ENCODE measurements around the gene CHRD. TPM values are rescaled to one million over a fixed set of nuclear protein-coding genes. Genes with fewer than 3 reads are reported as not detected.

The CHRD gene
- total RNA-seq, 1 donor from 2014 or later: 27.0 TPM

DNA sequence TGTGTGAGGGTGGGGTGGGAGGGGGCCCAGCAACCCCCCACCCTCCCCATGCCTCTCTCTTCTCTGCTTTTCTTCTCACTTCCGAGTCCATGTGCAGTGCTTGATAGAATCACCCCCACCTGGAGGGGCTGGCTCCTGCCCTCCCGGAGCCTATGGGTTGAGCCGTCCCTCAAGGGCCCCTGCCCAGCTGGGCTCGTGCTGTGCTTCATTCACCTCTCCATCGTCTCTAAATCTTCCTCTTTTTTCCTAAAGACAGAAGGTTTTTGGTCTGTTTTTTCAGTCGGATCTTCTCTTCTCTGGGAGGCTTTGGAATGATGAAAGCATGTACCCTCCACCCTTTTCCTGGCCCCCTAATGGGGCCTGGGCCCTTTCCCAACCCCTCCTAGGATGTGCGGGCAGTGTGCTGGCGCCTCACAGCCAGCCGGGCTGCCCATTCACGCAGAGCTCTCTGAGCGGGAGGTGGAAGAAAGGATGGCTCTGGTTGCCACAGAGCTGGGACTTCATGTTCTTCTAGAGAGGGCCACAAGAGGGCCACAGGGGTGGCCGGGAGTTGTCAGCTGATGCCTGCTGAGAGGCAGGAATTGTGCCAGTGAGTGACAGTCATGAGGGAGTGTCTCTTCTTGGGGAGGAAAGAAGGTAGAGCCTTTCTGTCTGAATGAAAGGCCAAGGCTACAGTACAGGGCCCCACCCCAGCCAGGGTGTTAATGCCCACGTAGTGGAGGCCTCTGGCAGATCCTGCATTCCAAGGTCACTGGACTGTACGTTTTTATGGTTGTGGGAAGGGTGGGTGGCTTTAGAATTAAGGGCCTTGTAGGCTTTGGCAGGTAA, 34.3 kb upstream of the CHRD start:
- intact Hi-C loops (cut with DNase I): no loop called here
- peak; percentile 68 for ATAC-seq
- no peak for DNase-seq (ENCODE audit: low spot score)

DNA sequence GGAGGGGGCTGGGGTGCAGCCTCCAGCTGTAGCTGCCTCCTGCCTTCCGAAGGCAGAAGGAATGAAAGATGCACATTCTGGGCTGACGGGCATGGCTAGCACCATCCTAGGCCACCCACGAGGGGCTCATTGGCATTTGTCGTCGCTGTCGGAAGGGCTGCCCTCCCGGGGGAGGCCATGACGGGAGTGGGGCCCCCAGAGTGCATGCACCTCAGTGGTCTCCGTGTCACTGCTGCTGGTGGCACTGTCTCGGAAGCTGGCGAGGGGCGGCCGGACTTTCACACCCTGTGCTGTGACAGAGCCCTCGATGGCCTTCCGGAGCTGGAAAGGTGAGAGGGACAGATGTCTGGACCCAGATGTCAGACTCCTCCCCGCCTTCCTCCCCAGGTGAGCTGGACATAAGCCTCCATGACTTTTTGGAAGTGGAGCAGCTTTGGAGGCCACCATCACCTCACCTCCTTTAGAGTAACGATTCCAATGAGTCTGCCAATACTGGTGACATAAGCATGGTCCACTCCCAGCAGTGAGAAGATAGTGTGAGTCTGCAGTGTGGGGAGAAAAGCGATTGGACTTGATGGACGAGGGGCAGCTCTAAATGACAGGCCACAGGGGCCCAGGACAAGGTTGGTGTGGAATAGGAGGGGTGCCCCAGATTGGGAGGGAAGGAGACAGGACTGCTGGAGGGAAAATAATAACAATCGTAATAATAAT, 33.2 kb upstream of the CHRD start:
- DNase-seq (ENCODE audit: low spot score) (no peak), ATAC-seq (no peak)
- intact Hi-C loops (cut with DNase I): no loop called here

DNA sequence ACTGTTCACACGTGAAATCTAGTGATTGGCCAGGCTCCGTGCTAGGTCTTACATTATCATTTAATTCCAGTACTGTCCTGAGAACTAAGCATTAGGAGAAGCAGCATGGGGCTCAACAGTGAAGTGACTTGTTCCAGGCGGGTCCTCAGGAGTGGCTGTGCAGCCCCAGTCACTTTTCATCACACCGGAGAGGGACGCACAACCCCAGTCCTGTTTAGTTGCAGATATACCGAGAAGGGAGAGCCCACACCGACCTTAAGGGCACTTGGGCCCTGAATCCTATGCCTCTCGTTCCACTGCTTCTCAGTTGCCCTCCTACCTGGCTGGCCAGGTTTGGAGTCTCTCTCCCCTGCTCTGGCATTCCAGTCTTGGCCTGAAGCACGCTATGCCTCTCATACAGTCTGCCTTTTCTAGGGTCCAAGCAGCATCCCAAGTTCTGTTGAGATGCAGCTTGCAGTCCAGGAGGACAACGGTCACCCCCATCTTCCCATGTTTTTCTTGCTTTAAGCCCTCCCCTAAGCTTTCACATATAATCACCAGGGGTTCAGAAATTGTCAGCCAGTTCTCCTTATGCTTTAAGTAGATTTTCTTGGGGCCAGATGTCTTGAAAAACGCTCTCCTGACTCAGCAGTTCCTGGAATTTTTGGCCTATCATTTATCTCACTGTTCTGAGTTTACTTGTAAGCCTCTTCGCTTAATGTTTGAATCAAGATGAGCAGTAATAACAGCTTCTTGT, 32.4 kb upstream of the CHRD start:
- DNase-seq (ENCODE audit: low spot score) (no peak), ATAC-seq (no peak)
- intact Hi-C loops (cut with DNase I): no loop called here

DNA sequence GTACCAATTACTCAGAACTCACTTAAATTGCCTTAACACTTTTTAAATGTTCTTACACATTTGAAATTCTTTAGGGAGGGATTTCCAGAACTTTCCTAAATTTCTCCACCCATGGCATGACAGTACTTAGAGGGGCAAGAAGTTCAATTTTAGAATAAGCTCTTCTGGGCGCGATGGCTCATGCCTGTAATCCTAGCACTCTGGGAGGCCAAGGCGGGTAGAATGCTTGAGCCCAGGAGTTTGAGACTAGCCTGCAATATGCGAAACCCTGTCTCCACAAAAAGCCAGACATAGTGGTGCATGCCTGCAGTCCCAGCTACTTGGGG, 31.8 kb upstream of the CHRD start:
- DNase-seq (ENCODE audit: low spot score): no peak
- no peak for ATAC-seq
- intact Hi-C loops (cut with DNase I): no loop called here

DNA sequence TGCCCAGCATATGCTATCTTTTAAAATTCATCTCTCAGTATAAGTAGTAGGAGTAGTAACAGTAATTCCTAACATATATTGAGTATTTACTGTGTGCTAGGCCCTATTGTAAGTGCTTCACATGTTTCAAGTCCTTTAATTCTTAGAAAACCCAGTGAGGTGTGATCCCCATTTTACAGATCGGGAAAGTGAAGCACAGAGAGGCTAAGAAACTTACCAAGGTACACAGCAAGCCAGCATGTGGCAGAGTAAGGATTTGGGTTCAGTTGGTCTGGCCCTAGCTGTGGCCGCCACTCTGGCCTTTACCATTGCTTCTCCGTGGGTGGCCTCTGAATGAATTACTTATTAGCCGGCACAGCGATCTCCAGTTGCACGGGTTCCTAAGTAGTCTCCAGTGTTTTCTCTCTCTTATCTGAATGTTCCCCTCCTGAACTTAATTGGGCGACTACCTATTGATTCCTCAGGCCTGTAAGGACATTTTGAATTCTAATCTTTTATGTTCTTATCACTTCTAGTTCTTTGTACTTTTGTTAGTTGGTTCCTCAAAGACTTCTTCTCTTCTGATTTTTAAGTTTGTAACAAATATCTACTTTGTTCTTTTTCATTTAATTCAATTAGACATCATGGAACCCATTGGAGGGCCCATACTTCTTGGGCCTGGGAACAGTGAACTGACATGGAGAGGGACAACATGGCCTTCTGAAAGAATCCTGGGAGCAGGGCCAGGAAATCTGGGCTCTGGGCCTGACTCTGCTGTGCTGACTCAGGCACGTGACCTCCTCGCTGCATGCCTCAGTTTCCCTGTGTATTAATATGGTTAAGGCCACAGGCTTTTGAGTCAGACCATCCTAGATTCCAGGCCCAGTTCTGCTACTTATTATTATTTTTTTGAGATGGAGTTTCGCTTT, 30.0 kb upstream of the CHRD start:
- intact Hi-C loops (cut with DNase I): no loop called here
- no peak for ATAC-seq
- DNase-seq (ENCODE audit: low spot score): no peak

DNA sequence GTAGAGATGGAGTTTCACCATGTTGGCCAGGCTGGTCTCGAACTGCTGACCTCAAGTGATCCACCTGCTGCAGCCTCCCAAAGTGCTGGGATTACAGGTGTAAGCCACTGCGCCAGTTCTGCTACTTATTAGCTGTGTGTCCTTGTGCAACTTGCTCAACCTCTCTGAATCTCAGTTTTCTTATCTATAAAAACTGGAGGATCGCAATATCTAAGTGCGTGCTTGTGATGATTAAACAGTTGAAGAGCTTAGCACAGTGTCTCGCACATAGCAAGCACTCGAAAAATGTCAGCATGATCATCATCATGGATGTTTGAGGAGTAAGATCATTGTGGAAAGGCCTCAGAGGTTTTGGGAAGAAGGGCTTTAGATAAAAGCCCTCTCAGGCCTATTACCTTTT, 29.2 kb upstream of the CHRD start:
- no peak for DNase-seq (ENCODE audit: low spot score)
- intact Hi-C loops (cut with DNase I): no loop called here

DNA sequence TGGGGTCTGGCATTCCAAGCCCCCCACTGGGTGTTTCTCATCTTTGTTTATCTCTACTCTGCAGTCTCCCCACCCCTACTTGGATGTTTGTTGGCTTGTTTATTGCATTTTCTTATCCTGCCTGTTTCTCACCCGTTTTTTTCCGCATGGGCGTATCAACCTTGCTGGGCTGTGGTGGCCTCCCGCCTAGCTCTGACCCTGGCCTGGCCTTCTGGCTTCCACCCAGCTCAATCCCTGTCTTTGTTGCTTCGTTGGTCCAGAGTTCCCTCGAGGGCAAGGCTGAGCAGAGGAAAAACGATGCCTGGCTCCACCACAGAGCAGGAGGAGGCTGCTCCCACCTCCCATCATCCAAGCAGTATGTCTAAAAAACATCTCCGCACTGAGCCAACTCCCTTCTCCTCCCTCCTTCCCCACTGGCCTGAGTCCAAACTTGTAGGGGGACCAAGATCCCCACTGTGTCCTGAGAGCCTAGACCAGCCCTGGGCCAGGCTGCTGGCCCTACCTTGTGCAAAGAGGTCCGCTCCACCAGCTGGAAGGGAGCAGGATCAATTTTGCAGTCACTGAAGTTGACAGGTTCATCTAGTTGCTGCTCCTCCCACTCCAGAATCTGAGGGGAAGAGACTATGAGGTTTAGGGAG, 28.2 kb upstream of the CHRD start:
- DNase-seq (ENCODE audit: low spot score) (no peak), ATAC-seq (peak; percentile 29)
- intact Hi-C loops (cut with DNase I): no loop called here

More for the DNA sequence above, 29.2 kb upstream of the CHRD start:
- ATAC-seq: no peak

DNA sequence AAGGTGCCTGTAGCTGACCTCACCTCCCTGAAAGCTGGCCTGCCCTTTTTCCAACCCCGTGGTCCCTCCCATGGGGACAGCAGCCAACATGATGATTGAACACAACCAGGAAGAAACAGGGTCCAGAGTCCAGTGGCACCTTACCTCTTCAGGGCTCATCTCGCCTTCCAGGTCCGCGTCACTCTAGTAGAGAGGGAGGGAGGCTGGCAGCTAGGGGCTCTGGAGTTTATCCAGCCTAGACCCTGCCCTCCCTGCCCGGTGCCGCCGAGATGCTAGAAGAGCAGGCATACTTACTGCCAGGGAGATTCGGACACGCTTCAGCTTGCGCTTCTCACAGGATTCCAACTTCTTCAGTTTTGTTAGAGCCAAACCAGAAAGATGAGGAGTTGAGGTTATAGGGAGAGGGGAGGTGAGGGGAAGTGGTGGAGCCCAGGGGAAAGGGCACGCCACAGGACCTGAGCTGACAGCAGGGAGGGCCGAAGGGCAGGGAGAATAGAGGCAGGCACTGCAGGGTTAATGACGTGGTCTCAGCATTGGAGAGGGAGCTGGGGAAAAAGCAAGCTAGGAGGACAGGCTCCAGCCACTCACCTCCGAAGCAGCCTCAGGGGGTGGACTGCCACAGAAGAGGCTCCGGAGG, 27.6 kb upstream of the CHRD start:
- intact Hi-C loops (cut with DNase I): no loop called here
- ATAC-seq (peak; percentile 16), DNase-seq (ENCODE audit: low spot score) (no peak)

DNA sequence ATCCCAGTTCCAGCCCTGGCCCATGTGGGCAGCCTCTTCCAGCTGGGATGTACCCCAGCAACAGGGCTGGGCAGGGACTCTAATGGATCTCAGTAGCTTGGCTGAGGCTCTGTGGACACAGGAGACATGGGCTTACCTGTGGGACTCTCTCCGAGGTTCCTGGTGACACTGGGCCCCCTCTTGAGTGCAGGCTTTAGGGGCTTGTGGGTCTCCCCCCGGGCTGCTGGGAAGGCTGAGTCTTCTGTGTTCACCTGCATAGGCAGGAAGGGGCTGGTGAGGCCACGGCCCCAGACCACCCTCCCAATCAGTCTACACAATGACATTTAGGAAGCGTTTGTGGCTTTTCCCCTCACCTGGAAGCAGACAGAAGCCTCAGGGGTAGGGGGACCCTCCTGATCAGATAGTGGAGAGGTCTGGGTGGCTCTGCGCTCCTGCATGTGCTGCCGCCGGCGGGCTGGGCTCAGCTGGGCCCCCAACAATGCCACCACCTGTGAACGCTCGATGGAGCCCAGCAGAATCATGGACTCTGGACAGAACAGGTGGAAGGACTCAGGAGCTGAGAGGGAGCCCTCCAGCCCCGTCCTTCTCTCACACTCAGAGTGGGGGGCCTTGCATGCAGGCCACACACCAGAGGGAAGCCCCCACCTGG, 26.8 kb upstream of the CHRD start:
- intact Hi-C loops (cut with DNase I): no loop called here
- DNase-seq (ENCODE audit: low spot score) (no peak), ATAC-seq (no peak)

DNA sequence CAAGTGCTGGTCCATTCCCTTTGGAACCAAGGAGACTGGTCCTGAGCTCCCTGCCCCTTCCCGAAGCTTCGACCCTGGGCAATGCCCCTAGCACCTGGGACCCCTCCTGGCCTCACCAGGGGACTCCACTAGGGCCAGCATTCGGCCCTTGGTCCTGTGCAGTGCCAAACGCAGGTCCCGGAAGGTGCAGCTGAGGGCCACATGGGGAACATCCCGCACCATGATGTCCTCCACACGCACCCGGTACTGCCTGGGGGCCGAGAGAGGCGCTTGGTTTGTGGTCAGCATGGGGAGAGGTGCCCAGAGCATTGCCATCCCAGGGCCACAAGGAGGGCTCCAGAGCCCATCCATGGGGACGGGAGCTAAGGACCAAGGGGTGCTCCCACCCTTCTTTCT, 26.3 kb upstream of the CHRD start:
- DNase-seq (ENCODE audit: low spot score): no peak
- intact Hi-C loops (cut with DNase I): no loop called here
- ATAC-seq: no peak

DNA sequence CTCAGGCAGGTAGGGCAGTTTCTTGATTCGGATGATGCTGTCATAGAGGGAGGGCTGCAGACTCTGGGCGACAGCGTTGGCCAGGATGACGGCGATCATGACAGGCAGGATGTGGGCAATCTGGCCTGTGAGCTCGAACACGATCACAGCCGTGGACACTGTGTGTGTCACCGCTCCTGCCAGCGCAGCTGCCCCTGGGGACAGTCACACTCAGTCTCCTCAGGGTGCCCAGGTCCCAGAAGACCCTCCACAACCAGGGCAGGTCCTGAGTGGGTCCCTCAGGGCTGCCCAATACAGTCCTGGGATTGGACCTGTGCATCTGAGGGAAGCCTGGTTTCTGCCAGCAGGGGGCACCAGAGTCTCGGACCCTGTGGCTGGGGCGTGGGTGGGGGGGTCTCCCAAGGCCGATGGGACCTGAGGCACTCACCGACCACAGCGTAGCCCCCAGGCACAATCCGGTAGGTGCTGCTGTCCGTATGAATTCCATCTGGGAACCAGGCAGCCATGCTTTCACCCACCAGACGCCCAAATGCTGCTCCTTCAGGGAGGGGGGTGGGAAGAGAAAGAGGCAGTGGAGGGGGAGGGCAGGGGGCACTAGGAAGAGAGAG, 25.6 kb upstream of the CHRD start:
- intact Hi-C loops (cut with DNase I): no loop called here
- ATAC-seq (peak; percentile 42), DNase-seq (ENCODE audit: low spot score) (no peak)

DNA sequence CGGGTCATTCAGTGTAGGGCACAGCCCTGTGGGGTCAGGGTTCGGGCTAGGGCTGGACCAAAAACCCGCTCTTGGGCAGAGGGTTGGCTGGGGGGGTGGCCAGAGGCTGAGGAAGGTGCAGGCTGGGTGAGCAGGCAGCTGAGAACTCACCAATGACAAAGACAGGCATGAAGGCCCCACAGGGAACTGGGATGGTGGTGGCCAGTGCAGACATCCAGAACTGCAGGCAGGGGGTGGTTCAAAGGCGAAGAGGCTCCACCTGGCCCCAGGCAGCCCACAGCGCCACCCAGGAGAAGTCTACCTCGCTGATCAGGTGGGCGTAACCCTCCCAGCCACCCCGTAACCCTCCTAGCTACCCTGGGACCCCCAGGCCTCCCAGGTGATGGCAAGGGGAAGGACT, 25.1 kb upstream of the CHRD start:
- ATAC-seq (no peak), DNase-seq (ENCODE audit: low spot score) (no peak)
- intact Hi-C loops (cut with DNase I): no loop called here

DNA sequence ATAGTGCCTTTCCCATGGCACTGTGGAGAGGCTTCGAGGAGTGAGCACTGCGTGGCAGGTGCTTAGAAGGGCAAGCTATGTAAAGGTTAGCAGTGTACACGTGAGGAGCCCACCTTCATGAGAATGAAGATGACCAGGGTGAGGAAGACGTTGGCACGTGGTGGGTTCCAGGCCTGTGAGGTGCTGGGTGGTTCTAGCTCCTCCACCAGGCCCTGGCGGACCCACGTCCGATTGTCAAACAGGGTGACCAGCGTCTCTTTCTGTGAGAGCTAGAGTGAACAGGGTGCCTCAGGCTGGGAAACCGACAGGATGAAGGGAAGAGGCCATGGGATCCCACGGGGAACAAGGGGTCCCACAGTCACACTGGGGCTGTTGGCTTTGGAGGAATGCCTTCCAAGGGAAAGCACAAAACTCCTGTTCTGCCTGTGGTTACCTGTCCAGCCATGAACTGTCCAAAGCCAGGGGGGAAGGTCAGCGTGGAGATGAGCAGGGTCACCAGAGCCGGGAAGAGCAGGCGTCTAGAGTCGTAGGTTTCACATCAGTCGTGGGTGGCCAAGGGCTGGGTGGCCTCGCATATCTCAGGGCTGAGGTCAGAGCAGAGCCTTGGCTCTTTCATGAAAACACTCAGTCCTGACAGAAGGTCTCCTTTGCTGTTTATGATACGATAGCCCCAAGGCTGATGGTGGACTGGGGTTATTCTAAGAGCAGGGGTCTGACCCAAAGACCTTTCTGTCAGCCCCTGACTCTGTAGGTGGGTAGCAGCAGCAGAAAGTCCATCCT, 24.4 kb upstream of the CHRD start:
- ATAC-seq (peak; percentile 44), DNase-seq (ENCODE audit: low spot score) (no peak)
- intact Hi-C loops (cut with DNase I): no loop called here

DNA sequence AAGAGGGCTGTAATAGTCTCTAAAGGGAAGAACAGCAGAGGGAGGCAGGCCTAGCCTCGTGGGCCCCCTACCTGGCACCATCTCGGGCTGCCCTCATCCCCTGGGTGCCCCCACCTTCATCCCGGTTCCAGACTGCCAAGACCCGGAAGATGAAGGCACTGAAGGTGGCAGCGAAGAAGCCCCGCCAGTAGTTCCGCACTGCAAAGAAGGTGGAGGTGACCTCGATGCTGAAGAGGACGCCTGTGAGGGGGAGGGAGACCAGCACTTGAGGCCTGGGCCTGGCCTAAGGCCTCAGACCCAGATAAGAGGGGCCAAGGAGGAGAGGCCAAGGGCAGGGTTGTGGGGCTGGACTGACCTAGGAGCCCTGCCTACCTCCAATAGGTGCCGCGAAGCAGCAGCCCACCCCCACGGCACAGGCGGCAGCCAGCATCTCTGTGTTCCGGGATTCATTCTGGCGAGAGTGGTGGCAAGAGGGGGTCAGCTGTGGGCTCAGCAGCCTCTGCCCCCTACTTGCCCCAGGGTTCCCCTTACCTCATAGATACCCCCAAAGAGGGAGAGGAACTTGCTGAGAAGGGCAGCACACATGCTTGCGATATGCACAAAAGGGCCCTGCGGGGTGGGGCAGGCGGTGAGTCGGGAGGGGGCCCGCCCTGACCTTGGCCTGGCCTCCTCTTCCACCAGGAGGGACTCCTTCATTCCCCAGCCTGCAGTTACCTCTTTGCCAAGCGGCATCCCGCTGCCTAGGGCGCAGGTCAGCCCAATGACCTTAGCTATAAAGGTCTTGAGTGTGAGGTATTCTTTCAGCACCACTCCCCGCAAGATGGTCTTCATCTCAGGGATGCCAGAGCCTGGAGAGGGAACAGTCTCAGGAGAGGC, 22.4 kb upstream of the CHRD start:
- DNase-seq (ENCODE audit: low spot score) (no peak), ATAC-seq (no peak)
- intact Hi-C loops (cut with DNase I): no loop called here

DNA sequence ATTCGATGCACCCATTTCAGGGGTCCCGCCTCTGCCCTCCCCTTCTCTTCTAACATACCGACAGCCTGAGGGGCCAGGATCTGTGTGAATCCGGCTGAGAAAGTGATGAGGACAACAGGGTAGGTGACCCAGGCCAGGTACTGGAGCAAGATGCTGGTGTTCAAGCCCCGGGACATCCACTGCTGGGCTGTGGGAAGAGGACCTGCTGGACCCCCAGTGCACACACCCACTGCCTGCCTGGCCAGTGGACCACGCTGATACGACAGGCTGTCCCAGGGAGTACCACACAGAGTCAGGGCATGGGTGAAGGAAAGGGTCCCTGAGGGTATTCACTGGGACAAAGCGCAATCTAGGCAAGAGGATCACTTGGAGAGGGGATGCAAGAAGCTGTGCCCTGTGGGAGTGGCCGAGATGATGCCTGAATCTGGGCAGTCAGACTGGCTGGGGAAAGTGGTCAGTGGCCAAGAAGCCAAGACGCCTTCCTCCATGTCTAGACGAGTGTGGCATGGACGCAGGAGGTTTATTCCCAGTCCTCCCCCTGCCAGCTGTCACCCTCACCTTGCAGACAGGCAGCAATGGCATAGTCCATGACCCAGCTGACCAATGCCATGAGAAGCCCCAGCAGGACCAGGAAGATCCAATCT, 21.6 kb upstream of the CHRD start:
- DNase-seq (ENCODE audit: low spot score): no peak
- no peak for ATAC-seq
- intact Hi-C loops (cut with DNase I): no loop called here

Data from sciatic nerve (tissue), 2 donors.